Hematopoietic multipotent progenitor cell treated with erythropoietin and hydrocortisone succinate and interleukin-3 and kit ligand, for 17 days (in vitro differentiated cells): ENCODE measurements around the gene COX10.

ENCODE experiments used
- DNase-seq: peaks from one replicate; pipeline ENCODE4 v3.0.0-alpha.2; 2015; ENCODE audit warnings: low spot score

The COX10 gene

DNA sequence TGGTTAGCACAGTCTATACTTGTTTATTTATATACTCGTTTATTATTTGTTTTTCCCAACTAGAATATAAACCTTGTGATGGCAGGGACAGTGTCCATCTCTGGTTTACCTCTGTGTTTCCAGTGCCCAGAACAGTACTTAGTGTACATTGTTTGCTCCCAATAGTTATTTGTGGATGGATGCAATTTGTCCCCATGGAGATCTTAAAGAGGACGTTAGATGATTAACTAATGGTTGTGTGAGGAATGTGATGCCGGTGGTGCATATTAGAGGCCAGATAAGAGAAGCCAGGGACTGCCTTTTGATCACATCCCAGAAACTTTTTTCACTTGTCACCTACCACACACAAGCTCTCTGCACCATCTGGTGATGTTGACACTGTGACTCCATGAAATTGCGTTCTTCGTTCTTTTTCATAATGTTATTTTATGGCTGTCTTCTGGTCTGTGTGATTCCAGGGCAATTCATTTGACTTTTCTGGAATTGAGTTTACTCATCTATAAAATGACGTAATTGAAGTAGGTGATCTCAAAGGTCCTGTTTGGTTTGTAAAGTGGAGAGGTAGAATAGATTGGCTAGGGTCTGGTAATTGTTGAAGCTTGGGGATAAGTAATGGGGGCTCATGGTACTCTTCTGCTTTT lies 1.2 kb downstream of the COX10 start:
- no peak for DNase-seq

DNA sequence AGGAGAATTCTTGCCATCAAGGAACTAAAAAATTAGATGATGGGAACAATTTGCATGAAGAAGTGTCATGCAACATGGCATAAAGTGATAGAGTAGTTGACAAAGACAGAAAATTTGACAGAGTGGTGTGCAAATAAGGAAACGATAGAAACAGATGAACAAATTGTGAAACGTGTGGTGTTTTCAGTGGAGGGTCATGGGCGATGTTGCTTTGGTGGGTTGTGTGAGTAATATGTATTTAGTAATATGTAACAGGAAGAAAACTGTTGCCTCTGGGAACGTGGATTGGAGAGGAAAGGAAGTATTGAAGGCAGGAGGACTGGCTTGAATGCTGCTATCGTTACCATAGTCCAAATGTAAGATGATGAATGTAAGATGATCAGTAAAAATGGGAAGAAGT lies 3.6 kb downstream of the COX10 start:
- no peak for DNase-seq

DNA sequence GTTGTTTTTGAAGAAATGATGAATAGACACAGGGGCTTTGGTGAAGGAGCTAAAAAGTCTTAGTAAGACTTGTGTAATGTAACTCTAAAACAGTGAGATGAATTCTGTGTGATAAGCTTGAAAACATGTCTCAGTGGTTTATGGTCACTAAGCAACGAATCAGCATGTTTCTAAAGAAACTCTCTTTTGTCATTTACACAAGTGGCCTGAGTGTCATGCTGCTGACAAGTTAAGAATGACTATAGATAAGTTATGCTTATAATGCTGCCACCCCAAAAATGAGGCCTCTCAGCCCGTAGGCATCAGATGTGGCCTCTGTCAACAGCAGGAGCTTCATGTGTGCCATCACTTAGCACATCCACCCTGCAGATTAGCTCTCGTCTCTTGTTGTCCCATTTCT lies 8.7 kb downstream of the COX10 start:
- DNase-seq = no peak

DNA sequence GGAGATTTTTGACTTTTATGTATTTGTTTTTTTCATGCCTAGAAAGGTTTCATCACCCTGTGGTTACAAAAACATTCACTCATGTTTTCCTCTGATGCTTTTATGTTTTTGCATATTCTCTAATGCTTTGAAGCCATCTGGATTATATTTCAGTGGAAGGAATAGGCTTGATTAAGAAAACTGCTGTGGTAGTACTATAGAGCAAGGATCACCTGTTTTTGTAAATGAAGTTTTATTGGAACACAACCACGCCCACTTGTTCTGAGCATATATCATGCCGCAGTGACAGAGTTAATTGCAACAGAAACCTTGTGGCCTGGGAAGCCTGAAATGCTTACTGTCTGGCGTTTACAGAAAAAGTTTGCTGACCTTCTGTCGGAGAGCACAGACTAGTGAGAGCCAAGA lies 11.5 kb downstream of the COX10 start:
- DNase-seq = no peak

DNA sequence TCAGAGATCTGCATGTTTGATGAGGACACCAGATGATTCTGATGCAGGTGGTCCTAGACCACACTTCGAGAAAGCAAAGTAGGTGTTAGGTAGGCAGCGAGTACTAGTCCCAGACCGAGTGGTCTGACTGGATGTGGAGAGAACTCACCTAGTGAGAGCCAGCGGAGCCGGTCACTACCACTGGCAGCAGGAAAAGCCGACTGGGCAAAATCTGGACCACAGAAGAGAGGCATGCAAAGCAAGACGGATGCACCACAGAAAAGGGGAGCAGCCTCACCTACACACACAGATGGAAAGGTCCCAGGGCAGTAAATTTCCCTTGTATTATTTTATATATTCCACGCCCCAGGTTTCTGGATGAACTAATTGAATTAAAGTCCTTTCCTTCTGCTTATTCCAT lies 13.5 kb downstream of the COX10 start:
- no peak for DNase-seq

DNA sequence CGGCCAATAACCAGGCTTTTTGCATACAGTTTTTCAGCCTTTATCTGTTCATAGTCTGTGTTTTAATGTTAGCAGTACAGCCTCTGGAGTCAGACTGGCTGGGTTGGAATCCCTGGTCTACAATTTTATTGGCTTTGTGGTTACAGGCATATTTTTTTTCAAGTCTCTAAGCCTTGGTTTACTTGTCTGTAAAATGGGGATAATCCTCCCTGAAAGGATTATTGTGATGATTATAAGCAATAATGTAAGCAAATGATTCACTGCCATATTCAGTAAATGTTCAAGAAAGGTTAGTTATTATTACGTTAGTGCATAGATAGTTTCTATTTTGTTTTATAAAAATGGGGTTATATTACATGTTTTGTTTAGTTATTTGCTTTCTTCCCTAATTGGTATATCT lies 15.7 kb downstream of the COX10 start:
- DNase-seq = no peak

DNA sequence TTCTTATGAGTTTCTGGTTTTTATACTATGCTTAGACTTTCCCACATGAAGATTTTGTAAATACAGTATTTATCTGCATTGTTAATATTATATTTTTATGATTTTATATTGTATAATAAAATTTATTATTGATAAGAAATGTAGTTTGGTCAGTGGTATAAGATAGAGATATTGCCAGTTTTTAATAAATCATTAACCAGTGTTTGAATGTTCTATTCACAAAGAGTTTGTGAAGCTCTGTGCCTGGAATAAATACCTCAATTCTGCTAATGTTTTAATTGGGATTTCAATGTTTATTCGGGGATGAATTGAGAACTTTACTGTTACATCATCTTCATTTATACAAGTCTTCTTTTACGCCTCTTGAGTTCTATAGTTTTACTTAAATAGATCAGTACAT lies 16.9 kb downstream of the COX10 start:
- DNase-seq = no peak

DNA sequence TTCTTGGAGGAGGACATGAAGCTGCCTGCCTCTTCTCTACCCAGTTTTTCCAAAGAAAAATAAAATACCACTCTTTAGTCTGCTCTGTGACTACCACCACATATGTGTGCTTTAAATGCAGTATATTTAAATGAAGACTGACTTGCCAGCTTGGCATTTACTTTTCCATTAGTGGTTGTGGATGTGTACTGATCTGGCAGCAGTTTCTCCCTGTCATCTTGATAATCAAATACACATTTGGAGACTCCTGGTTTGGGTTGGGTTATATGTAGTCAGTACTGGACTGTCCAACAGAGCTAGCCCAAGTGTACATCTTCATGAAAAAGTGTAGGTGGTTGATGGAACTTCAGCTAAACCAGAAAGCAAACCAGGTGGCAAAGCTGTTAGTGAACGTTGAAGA lies 19.9 kb downstream of the COX10 start:
- no peak for DNase-seq

DNA sequence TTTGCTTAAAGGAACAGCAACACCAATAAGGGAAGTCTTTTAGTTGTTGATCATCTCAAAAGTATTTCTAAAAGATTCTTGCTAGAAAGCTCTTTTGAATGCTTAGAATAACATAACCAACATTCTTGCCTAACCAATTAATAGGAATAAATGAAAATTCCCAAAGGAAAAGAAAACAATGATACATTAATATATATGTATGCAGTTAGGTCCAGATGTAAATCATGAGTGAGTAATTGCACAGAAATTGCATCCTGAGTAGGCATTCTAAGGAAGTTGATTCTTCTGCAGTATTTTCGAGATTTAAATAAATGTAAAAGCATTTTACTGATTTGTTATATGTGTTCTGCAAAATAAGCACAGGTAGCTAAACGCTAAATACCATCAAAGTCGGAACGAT lies 22.1 kb downstream of the COX10 start:
- DNase-seq = no peak

DNA sequence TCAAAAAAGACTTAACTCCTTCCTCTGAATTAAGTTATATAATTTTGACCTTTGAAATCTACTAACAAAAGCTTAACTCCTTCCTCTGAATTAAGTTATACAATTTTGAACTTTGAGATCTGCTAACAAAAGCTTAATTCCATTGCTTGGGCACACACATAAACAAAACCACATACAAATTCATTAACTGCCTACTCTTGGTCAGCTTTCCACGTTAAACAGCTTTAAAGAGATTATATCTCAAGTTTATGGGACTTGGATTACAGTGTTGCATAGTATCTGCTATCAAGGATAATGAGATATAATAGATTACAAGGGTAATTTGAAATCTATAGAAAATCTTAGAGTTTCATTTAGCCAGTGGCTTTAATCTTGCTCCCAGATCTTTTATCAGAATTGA lies 23.5 kb downstream of the COX10 start:
- no peak for DNase-seq

DNA sequence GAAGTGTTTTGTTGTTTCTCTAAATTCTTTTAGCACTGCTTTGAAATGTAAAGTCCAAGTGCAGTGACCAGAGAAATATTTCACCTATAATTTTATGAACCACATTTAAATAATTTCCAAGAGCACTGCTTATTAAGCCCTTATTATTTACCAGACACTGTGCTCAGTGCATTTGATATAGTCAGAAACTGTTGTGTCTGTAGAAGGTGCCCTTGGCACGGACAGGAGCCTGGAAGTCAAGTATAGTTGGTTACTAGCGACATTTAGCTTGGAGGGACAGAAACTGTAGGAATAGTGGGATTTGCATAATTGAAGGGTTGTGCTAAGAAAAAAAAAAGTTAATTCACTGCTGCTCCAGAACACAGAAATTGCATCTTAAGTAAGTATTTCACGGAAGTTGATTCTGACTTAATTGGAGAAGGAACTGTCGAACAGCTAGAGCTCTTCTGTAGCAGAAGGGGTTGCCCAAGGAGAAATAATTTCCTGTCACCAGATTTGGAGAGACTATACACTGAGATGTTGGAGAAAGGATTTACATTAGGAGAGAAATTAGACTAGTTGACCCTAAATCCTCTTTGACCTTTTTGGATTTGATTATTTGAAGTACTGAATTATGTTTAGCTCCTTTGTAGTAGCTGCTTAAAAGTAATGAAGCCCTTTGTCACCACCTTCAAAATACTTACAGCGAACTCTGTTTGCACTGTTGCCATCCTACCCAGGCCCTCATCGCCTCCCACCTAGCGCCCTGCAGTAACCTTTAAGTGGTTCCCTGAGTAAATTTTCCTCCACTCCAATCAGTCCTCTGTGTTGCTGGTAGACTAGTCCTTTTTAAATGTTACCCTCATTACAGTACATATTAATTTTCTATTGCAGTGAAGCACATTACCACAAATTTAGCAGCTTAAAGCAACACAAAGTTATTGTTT lies 25.6 kb downstream of the COX10 start:
- no peak for DNase-seq

DNA sequence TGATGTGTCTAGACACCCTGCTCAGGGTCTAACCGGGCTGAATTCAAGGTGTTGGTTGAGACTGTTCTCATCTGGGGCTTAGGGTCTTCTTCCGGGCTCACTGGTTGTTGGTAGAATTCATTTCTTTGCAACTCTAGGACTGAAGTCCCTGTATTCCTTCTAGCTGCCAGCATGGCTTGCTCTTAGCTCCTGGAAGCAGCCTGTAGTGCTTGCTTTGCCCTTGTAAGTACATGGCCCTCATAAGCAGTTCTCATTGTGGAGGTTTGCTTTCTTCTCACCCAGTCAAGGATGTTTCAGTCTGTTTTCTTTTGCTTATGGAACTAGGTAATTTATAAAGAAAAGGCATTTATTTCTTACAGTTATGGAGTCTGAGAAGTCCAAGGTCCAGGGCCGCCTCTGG lies 26.3 kb downstream of the COX10 start:
- no peak for DNase-seq

DNA sequence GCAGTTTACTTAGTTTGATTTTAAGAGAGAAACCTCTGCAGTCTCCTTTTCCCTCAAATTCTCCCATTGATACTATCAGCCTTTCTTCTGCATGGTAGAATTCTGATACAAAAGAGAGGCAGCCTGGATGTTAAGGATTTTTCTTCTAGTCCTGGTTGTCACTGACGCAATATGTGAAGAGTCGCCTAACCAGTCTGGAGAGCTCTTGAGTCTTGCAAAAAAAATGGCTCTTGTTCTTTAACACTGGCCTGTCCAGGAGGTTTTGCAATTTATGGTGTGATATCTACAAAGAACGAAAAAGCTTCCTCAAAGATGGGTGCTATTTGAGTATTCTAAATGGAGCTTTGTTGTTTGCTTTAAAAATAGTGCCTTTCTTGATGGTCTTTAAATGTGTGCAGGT lies 28.9 kb downstream of the COX10 start:
- DNase-seq = no peak

DNA sequence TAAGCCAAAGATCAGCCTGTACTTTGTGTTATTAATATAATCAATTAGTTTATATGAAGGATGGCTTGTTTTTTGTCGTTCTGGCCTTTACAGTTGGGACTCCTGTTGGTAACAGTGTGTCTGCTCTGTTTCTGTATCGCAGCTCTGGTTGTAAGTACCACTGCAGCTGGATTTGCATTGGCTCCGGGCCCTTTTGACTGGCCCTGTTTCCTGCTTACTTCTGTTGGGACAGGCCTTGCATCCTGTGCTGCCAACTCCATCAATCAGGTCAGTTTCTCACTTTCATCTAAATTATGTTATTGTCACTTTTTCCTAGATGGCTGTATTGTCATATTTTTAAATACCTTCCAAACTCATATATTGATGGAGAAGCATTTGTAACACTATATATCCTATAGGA lies 32.7 kb downstream of the COX10 start:
- no peak for DNase-seq

DNA sequence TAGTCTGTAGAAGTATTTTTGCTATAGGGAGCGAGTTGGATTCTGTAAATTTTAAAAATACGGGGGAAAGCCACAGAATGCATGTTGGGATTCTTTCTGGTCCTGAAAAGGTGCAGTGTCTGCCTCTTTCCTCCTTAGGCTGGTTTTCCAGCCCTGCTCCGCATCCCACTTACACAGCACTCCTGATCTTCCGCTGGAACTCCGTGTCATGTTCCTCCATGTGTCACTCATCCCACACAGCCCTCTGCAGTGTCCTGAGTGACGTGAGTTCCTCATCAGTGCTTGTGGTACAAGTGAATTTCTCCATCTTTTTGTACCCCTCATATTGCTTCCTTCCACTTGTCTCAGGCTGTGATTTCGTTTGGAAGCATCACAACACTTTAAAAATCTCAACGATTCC lies 34.5 kb downstream of the COX10 start:
- no peak for DNase-seq

DNA sequence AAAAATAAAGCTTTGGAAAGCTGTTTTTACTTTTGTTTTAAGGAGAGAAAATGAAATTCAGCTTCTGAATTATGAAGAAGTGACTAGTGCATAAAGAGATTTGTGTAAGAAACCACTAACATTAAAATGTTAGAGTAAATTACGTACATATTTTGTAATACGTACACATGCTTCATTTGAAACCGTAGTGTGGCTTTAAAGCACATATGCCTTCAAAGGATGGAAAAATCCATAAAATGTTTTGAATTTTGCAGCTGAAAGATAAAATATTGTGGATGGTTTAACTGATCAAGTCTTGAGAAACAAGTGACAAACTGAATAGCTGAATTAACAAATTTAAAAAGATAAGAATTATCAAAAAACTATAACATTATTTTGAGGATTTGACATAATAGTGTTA lies 35.4 kb downstream of the COX10 start:
- DNase-seq = no peak

DNA sequence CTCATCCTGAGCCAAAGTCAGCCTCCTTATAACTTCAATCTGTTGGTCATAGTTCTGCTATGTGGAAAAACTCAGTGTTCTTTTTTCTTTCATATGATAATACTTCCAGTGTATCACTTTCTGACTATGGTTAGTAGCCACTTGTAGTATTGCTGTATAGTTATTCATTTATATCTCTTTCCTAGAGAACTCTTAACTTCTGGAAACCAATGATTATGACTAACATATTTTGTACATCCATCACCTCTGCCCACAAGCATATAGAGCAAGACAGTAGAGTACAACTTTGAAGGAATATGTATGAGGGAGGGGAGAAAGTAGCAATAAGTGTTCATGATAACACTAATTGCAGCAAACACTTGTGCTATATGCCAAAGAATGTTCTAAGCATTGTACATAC lies 38.6 kb downstream of the COX10 start:
- no peak for DNase-seq

DNA sequence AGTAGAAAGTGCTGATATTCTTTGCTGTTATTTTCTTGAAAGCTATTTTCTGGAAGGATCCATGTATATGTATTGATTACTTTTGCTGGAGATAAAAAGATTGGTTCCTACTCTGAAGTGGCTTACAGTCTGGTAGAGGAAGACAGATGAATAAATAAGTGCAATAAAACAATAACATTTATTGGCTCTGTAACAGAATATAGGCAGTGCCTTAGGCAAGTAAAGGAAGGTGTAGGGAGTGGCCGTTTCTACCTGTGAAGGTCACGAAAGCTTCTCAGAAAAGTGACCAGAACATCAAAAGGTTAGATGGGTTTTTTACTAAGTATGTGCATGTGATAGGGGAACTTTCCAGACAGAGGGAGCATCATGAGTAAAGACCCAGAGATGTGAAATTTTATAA lies 43.1 kb downstream of the COX10 start:
- no peak for DNase-seq

DNA sequence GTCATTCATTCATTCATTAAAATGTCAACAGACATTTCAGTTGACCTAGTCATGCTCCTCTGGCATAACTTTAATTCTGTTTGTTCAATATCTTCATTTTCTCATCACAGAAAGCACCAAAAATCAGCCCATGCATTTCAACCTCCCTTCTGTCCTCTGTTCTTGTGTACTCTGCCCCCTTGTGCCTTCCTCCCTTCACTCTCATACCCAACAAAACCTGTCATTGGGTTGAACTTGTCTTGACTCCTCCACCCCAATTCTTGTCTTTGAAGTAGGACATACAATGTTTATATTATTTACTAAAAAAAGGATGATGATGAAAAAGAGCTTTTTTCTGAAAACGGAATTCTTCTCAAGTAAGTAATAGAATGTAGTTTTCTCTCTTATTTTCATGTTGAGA lies 43.8 kb downstream of the COX10 start:
- no peak for DNase-seq

DNA sequence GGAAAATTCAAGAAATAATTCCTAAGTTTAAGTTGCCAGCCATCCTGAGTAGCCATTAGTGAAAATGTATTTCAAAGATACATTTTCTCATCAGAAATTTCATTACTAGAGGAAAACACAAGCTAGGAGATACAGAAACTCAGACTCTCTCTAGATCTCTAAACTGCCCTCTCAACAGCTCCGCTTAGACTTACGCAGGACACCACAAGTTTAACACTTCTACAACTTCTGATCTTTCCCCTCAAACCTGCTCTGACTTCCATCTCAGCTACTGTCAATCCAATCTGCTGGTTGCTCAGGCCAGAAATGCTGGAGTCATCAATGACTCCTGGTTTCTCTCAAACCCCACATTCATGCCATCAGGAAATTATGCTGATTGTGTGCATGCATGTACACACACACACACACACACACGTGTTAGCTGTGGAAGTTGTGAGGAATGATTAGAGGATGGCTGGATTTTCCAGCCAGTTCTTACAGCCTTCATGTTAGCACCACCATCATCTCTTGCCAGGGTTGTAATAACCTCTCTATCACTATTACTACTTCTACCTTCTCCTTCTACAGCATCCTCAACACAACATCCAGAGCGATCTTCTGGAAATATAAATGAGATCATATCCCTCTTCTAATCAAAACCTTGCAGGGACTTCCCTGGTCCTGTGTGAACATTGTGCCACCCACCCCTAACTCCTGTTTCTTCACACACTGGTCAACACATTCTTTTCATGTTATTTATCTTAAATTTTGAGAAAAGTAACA lies 47.1 kb downstream of the COX10 start:
- no peak for DNase-seq

DNA sequence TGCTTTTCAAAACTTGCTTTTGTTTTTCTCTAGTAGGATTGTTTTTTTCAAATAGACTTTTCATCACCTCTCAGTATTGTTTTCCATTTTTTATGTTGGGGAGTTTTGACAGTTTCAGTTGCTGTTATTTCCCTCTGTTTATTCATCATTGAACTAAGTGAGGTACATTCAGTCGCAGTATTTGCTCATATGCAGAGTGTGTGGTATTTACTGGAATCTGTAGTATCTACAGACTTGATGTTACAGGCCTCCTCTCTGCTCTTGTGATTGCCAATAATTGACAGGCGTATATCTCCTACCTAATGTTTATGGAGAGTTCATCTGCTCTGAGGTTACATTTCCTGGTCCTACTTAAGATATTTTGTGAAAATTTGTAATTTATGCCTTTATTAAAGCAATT lies 49.6 kb downstream of the COX10 start:
- DNase-seq = no peak

DNA sequence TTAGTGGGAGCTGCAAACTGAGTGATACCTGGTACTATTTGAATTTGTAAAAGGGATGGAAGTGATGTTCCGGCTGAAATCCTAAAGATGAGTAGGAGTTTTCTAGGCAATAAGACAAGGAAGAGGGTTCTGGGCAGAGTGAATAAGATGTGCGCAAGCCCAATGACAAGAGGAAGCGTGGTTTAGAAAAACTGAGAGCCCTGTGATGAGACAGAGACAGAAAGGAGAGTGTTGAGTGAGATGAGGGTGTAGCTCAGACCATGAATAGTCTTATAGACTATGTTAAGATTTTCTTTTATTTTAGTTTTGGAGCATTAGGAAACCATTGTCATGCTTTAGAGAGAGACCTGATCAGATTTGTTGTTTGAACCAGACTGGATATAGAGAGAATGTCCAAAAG lies 50.2 kb downstream of the COX10 start:
- DNase-seq = no peak

DNA sequence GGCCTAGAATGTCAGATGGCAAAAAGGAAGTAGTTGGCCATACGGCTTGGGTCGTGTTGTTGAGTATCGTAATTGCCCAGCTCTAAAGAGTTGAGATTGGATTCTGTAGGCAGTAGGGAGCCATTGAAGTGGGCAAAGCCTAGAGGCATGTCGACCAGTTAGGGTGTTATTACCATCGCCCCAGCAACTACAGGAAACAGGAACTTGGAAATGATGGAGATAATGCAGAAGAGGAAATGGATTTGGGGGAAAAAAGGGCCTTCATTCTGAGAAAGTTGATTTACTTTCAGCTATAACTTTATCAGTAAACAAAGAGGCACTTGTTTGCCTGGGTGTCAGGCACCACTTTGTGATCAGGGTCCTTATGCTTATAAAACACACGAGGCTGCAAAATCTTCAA lies 52.6 kb downstream of the COX10 start:
- DNase-seq = no peak
